A549 (cell line): Measurements from ENCODE around the gene GYS1.
"Not testable (repeated sequence)": the region's sequence is repeated elsewhere in the genome, so short reads cannot be mapped to it uniquely, and the experiment has no call there.

Source experiments
- CTCF ChIP-seq: fragments of >200 bp; sonication (Bioruptor Twin); formaldehyde crosslinking; IDR thresholded peaks from 3 replicates; pipeline ENCODE4 v1.5.1; 2016
- HOXA7 ChIP-seq: fragments of 250-450 bp; sonication (Bioruptor Pico); IDR thresholded peaks from 2 replicates; pipeline ENCODE4 v1.5.0; 2020; ENCODE audit warnings: mild to moderate bottlenecking, moderate library complexity
- JUN ChIP-seq, 2 experiments: fragments of >200 bp; sonication (Bioruptor Twin); formaldehyde crosslinking; IDR thresholded peaks; 2 replicates in 1 of 2; 3 replicates in 1 of 2; pipeline ENCODE4 v1.6.1; 2016 to 2017
- POLR2A ChIP-seq: IDR thresholded peaks from 2 replicates; pipeline ENCODE4 v1.6.1; 2012; ENCODE audit warnings: mild to moderate bottlenecking, low read length
- RFX5 ChIP-seq: fragments of 450-650 bp; IDR thresholded peaks from 2 replicates; pipeline ENCODE4 v1.7.1; 2014; ENCODE audit warnings: antibody characterized with exemption, mild to moderate bottlenecking, moderate library complexity
- RNF2 ChIP-seq: fragments of 200-600 bp; sonication (generic); IDR thresholded peaks from 2 replicates; pipeline ENCODE4 v1.6.1; 2016; ENCODE audit warnings: low read depth, mild to moderate bottlenecking, antibody characterized with exemption, moderate library complexity, borderline replicate concordance
- TP53 ChIP-seq: fragments of 250-450 bp; sonication (Bioruptor Pico); IDR thresholded peaks from 2 replicates; pipeline ENCODE4 v1.5.0; 2021; ENCODE audit warnings: mild to moderate bottlenecking, moderate library complexity
- ZC3H11A ChIP-seq: fragments of 450-650 bp; IDR thresholded peaks from 2 replicates; pipeline ENCODE4 v1.6.1; 2014; ENCODE audit warnings: antibody characterized with exemption, mild to moderate bottlenecking

GRCh38 chr19:48925890-48926289, 67.2 kb downstream of the GYS1 start:
- not testable (repeated sequence) for TF ChIP-seq CTCF; TP53 (CRISPR knock-in tag); POLR2A; RFX5; ZC3H11A; HOXA7 (CRISPR knock-in tag); RNF2; JUN (IDR thresholded peaks at IDR 0.05)
